ENCODE results near the gene DCLK1. TPM values are rescaled to one million over a fixed set of nuclear protein-coding genes. Genes with fewer than 3 reads are reported as not detected.

DCLK1 gene
- total RNA-seq, 4 donors from 2014 or later = 20.5 to 40.1 (median 28.7) TPM

DNA sequence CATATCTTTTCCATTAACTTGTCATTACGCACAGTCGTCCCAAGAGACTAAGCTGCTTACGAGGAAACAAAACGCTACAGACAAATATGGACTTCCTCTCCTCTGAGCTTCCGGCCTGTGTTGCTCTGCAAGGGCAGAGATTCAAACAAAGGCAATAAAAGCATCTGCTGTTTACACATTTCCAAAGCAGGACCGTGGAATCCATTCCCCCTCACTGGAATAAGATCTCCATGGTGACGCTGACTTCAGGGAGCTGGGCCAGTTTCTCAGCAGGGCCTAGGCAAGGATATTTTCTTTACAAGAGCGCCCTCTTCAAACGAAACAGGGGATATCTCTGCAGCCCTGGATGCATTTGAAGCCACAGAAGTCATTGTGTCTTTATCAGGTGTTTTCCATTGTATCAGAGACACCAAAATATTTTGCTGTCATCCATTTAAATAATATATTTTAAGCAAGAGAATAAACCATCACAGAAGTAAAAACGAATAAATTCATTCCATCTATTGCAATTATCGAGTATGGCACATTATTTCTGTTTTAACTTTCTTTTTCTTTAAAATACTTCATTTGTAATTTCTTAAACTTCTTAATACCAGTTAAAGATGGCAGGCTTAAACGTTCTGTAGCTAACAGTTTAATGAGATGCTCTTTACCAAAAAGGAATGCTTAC lies 177.5 kb downstream of the DCLK1 start:
- no peak overlapping the region for H3K4me3 ChIP-seq
- TF ChIP-seq POLR2A (IDR thresholded peaks at IDR 0.05; ENCODE audit: low read depth) (no peak), EP300 (IDR thresholded peaks at IDR 0.05) (no peak), POLR2AphosphoS5 (IDR thresholded peaks at IDR 0.05) (peak; percentile 55 to 58)
- TF ChIP-seq, protein P1, sequence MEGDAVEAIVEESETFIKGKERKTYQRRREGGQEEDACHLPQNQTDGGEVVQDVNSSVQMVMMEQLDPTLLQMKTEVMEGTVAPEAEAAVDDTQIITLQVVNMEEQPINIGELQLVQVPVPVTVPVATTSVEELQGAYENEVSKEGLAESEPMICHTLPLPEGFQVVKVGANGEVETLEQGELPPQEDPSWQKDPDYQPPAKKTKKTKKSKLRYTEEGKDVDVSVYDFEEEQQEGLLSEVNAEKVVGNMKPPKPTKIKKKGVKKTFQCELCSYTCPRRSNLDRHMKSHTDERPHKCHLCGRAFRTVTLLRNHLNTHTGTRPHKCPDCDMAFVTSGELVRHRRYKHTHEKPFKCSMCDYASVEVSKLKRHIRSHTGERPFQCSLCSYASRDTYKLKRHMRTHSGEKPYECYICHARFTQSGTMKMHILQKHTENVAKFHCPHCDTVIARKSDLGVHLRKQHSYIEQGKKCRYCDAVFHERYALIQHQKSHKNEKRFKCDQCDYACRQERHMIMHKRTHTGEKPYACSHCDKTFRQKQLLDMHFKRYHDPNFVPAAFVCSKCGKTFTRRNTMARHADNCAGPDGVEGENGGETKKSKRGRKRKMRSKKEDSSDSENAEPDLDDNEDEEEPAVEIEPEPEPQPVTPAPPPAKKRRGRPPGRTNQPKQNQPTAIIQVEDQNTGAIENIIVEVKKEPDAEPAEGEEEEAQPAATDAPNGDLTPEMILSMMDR (IDR thresholded peaks at IDR 0.05) = peak; percentile 52 to 67 (median 61)
- H3K27ac ChIP-seq (replicated peaks in 1 of 4) = peak overlapping the region; percentile 5 to 66 (median 26)
- H3K36me3 ChIP-seq = no peaks in the 10 kb centered on the region
- no peaks in the 10 kb centered on the region for H3K9me3 ChIP-seq
- WGBS = 11% methylated on average over 12 of the region's 12 CpGs
- H3K4me1 ChIP-seq = peaks cover 7 to 54% (median 50%) of the 10 kb centered on the region in 4 donors
- no peaks in the 10 kb centered on the region for H3K27me3 ChIP-seq
- peak; percentile 93 for DNase-seq (ENCODE audit: extremely low spot score)
- intact Hi-C loops (cut with DNase I) = loop anchor here (5.0 to 10.0 kb wide), 2 partner anchors 111 to 319 kb away; no protein-coding TSS in a partner anchor

DNA sequence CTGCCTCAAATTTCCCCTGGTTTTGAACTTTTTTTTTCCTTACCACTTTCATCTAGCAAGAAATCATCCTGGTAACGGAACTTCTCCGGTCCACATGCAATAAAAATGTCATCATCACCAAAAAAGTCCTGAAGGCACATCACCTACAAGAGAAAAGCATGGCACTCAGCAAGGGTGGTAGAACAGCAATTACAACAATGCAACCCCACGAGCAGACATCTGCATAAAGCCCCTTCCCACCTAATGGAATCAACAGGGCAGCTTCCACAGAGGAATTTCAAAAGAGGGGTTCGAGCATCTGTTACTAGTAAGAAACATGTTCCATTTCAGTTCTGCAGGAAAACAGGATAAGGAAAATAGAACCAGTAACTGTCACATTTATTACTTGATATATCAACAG lies 183.9 kb downstream of the DCLK1 start:
- no peak overlapping the region for H3K27ac ChIP-seq (replicated peaks in 1 of 4)
- no peaks in the 10 kb centered on the region for H3K4me1 ChIP-seq
- DNase-seq (ENCODE audit: extremely low spot score) = no peak
- no peaks in the 10 kb centered on the region for H3K36me3 ChIP-seq
- TF ChIP-seq POLR2A (IDR thresholded peaks at IDR 0.05; ENCODE audit: low read depth) = no peak
- no peak overlapping the region for H3K4me3 ChIP-seq
- intact Hi-C loops (cut with DNase I) = no loop called here
- no peaks in the 10 kb centered on the region for H3K9me3 ChIP-seq
- no peaks in the 10 kb centered on the region for H3K27me3 ChIP-seq
- 72% methylated on average over 4 of the region's 4 CpGs for WGBS

DNA sequence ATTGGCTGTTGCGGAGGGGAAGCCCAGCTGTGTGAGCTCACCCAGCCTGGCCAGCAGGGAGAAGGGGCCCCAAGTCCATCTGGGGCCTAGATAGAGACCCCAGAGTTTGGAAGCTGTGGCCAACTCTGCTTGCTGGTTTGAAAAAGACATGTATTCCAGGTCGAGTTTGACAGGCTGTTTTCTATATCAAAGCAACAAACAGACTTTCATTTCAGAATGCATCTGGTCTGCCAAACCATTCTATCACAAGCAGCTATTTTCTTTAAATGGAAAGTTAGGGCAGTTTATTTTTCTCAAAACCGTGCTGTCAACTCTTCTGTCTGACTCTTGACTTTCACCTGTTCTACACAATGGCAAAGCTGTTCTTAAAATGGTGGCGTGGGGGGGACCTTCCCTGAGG lies 185.8 kb downstream of the DCLK1 start:
- Histone ChIP-seq H3K4me3 (no peak overlapping the region), H3K9me3 (no peaks in the 10 kb centered on the region), H3K4me1 (no peaks in the 10 kb centered on the region), H3K27ac (replicated peaks in 1 of 4) (no peak overlapping the region), H3K27me3 (no peaks in the 10 kb centered on the region), H3K36me3 (no peaks in the 10 kb centered on the region)
- intact Hi-C loops (cut with DNase I) = no loop called here
- DNase-seq (ENCODE audit: extremely low spot score) = no peak
- WGBS = 84% methylated on average over 4 of the region's 4 CpGs
- TF ChIP-seq, protein P1 (IDR thresholded peaks at IDR 0.05) = no peak
- no peak for TF ChIP-seq EP300 (IDR thresholded peaks at IDR 0.05)
- TF ChIP-seq POLR2AphosphoS5 (IDR thresholded peaks at IDR 0.05) = no peak
- TF ChIP-seq POLR2A (IDR thresholded peaks at IDR 0.05; ENCODE audit: low read depth) = no peak

DNA sequence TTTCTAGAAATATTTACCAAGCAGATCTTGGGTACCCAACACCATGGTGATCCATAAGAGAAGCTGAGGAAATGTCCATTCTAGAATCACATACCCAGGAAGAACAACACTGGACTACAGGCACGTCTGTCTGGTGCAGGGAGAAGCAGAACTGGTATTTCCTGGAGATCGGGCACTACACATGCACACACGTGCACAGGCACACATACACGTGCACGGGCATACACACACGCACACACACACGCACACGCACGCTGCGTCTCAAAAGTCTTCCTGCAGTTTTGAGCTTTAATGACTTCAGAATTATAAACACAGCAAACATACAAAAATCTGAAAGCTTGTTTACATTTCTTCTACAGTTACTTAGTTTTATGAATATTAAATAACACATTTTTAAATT lies 189.8 kb downstream of the DCLK1 start:
- H3K4me1 ChIP-seq = peaks cover 0 to 13% (median 3%) of the 10 kb centered on the region in 4 donors
- H3K9me3 ChIP-seq = no peaks in the 10 kb centered on the region
- no peaks in the 10 kb centered on the region for H3K27me3 ChIP-seq
- TF ChIP-seq POLR2A (IDR thresholded peaks at IDR 0.05; ENCODE audit: low read depth) (no peak), POLR2AphosphoS5 (IDR thresholded peaks at IDR 0.05) (no peak), EP300 (IDR thresholded peaks at IDR 0.05) (no peak)
- TF ChIP-seq, protein P1 (IDR thresholded peaks at IDR 0.05) = no peak
- no peak overlapping the region for H3K4me3 ChIP-seq
- H3K27ac ChIP-seq (replicated peaks in 1 of 4) = no peak overlapping the region
- WGBS = 96% methylated on average over 10 of the region's 10 CpGs
- DNase-seq (ENCODE audit: extremely low spot score) = no peak
- intact Hi-C loops (cut with DNase I) = no loop called here
- no peaks in the 10 kb centered on the region for H3K36me3 ChIP-seq

DNA sequence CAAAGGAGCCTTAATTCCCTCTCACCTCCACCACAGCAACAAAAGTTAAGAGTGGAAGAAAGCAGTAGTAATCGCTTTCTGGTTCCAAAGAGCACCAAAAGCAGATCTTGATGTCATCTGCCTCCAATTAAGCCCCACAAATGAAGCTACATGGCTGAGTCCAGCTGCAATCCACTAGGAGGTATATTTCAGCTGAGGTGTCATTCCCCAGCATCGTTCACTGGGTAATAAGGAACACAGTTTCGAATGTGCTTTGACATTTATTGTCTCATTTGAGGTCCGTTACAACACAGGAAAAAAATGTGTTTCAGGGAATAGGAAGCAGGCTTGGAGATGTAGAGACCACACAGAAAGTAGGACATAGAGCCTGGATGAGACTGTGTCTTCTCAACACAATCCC lies 190.4 kb downstream of the DCLK1 start:
- Histone ChIP-seq H3K4me1 (peaks cover 0 to 20% (median 9%) of the 10 kb centered on the region in 4 donors), H3K9me3 (no peaks in the 10 kb centered on the region), H3K27me3 (no peaks in the 10 kb centered on the region), H3K36me3 (no peaks in the 10 kb centered on the region), H3K27ac (replicated peaks in 1 of 4) (no peak overlapping the region), H3K4me3 (no peak overlapping the region)
- intact Hi-C loops (cut with DNase I) = no loop called here
- DNase-seq (ENCODE audit: extremely low spot score) = no peak
- TF ChIP-seq, protein P1 (IDR thresholded peaks at IDR 0.05) = no peak
- TF ChIP-seq POLR2AphosphoS5 (IDR thresholded peaks at IDR 0.05) (no peak), POLR2A (IDR thresholded peaks at IDR 0.05; ENCODE audit: low read depth) (no peak), EP300 (IDR thresholded peaks at IDR 0.05) (no peak)
- 88% methylated on average over 4 of the region's 4 CpGs for WGBS

All from esophagus muscularis mucosa (tissue), 4 donors.